Prostate gland (tissue), 2 donors: ENCODE results near the gene SUPT20HL1. TPM values are rescaled to one million over a fixed set of nuclear protein-coding genes. Genes with fewer than 3 reads are reported as not detected.

Source experiments
- DNase-seq: peaks from one replicate; pipeline ENCODE4 v3.0.0-alpha.2; 2019; ENCODE audit warnings: low spot score
- H3K27ac ChIP-seq, 2 donors: fragments of 200-600 bp; sonication (generic); 2 replicates each; pipeline ENCODE4 v1.5.1; 2017 to 2019
- H3K27me3 ChIP-seq: fragments of 200-600 bp; sonication (generic); replicated peaks from 2 replicates; pipeline ENCODE4 v1.5.1; 2019; ENCODE audit not compliant: insufficient read depth
- H3K36me3 ChIP-seq, 2 donors: fragments of 200-600 bp; sonication (generic); 1 replicate in 1 of 2; 2 replicates in 1 of 2; pipeline versions ENCODE4 v1.5.1 to v1.8.1; 2017 to 2019
- H3K4me1 ChIP-seq: fragments of 200-600 bp; sonication (generic); replicated peaks from 2 replicates; pipeline ENCODE4 v1.5.1; 2019
- H3K4me3 ChIP-seq, 2 donors: fragments of 200-600 bp; sonication (generic); 2 replicates each; pipeline ENCODE4 v1.5.1; 2017 to 2019
- H3K9me3 ChIP-seq: fragments of 200-600 bp; sonication (generic); 2 replicates; pipeline ENCODE4 v1.5.1; 2017
- POLR2A ChIP-seq: fragments of 450-650 bp; IDR thresholded peaks from one replicate; pipeline ENCODE4 v1.6.1; 2016; ENCODE audit warnings: antibody characterized with exemption, mild to moderate bottlenecking
- POLR2AphosphoS5 ChIP-seq: sonication (generic); formaldehyde crosslinking; IDR thresholded peaks from one replicate; pipeline ENCODE4 v1.6.1; 2017; ENCODE audit warnings: antibody characterized with exemption
- WGBS: methylation state at CpG from one replicate; pipeline ENCODE4 v1.1.5; 2018; 5-methylcytosine and 5-hydroxymethylcytosine counted together
- intact Hi-C: fragments of 100-400 bp; cut with DNase I; formaldehyde crosslinking; loops from one replicate; pipeline ENCODE4 v1.14.2; 2022
- total RNA-seq, 2 donors: library from RNA; depleted of rRNA; stranded (reverse); fragments of >200 nt; gene quantifications; one replicate each; pipeline ENCODE4 v1.1.0, GENCODE V29; 2016
- TF ChIP-seq, protein P1 (sequence below), 4 experiments: fragments of 200-600 bp in 2 of 4; fragments of 450-650 bp in 2 of 4; sonication (generic) in 2 of 4; IDR thresholded peaks; 1 replicate in 3 of 4; 2 replicates in 1 of 4; pipeline ENCODE4 v1.5.1; 2016 to 2019; ENCODE audit warnings: antibody characterized with exemption in 4 of 4, mild to moderate bottlenecking in 2 of 4, moderate library complexity in 2 of 4

SUPT20HL1 gene
- total RNA-seq, 2 donors from 2014 or later, result 0.40 TPM; not detected in 1

DNA sequence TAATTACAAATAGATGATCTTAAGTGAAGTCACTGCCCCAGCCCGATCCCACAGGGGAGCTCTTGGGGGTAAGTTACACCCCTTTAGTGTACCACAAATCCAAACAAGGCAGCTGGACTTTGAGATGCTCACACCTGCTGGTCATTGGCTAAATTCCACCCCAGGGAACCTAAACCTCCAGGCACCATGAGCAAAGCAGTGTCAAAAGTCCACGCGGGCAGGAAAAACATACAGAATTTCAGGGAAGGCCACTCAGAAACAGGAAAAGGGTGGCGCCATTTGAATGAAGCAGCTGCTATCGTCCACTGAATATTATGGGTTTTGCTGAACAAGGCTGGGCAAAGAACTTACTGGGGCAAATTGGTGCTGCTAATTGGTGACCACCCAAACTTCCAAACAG lies 30.9 kb downstream of the SUPT20HL1 start:
- Histone ChIP-seq H3K4me3 (no peak overlapping the region), H3K36me3 (no peaks in the 10 kb centered on the region), H3K4me1 (no peaks in the 10 kb centered on the region), H3K27ac (no peak overlapping the region), H3K9me3 (no peaks in the 10 kb centered on the region), H3K27me3 (no peaks in the 10 kb centered on the region)
- 90% methylated on average over 5 of the region's 5 CpGs for WGBS
- TF ChIP-seq POLR2A, result no peak
- no peak for TF ChIP-seq POLR2AphosphoS5
- TF ChIP-seq, protein P1, sequence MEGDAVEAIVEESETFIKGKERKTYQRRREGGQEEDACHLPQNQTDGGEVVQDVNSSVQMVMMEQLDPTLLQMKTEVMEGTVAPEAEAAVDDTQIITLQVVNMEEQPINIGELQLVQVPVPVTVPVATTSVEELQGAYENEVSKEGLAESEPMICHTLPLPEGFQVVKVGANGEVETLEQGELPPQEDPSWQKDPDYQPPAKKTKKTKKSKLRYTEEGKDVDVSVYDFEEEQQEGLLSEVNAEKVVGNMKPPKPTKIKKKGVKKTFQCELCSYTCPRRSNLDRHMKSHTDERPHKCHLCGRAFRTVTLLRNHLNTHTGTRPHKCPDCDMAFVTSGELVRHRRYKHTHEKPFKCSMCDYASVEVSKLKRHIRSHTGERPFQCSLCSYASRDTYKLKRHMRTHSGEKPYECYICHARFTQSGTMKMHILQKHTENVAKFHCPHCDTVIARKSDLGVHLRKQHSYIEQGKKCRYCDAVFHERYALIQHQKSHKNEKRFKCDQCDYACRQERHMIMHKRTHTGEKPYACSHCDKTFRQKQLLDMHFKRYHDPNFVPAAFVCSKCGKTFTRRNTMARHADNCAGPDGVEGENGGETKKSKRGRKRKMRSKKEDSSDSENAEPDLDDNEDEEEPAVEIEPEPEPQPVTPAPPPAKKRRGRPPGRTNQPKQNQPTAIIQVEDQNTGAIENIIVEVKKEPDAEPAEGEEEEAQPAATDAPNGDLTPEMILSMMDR (IDR thresholded peaks at IDR 0.05), result no peak
- intact Hi-C loops, result no loop called here
- DNase-seq, result no peak

GRCh38 chrX:24391843-24392242 lies 31.4 kb downstream of the SUPT20HL1 start:
- no peak for TF ChIP-seq POLR2AphosphoS5
- TF ChIP-seq, protein P1 (IDR thresholded peaks at IDR 0.05), result no peak
- TF ChIP-seq POLR2A, result no peak
- 64% methylated on average over 3 of the region's 3 CpGs for WGBS
- intact Hi-C loops, result no loop called here

GRCh38 chrX:24392709-24393108 lies 32.3 kb downstream of the SUPT20HL1 start:
- DNase-seq, result no peak
- H3K4me3 ChIP-seq, result no peak overlapping the region
- no peak for TF ChIP-seq POLR2A
- no peak for TF ChIP-seq POLR2AphosphoS5
- TF ChIP-seq, protein P1 (IDR thresholded peaks at IDR 0.05), result no peak
- H3K9me3 ChIP-seq, result no peaks in the 10 kb centered on the region
- intact Hi-C loops, result no loop called here
- 37% methylated on average over 6 of the region's 6 CpGs for WGBS
- H3K4me1 ChIP-seq, result no peaks in the 10 kb centered on the region
- no peaks in the 10 kb centered on the region for H3K36me3 ChIP-seq
- no peak overlapping the region for H3K27ac ChIP-seq
- no peaks in the 10 kb centered on the region for H3K27me3 ChIP-seq

More at GRCh38 chrX:24391843-24392242, 31.4 kb downstream of the SUPT20HL1 start:
- no peak for DNase-seq
- Histone ChIP-seq H3K27me3 (no peaks in the 10 kb centered on the region), H3K4me3 (no peak overlapping the region), H3K27ac (no peak overlapping the region), H3K36me3 (no peaks in the 10 kb centered on the region), H3K9me3 (no peaks in the 10 kb centered on the region), H3K4me1 (no peaks in the 10 kb centered on the region)

DNA sequence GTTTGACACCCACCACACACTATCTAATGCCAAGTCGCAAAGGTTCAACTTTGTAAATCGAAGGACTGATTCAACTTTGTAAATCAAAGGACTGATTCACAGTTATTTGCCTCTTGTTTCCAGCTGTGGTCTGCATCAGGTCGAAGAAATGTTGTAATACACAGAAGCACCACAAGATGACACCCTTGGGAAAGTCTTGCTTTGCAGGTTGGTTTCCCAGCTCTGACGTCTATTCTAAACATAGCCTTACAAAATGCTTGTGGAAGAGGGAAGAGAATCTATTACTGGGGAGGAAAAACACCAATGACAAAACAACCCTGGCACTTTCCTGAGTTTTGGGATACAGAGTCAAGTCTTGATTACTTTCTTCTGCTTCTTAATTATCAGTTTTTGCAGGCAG lies 35.3 kb downstream of the SUPT20HL1 start:
- Histone ChIP-seq H3K4me3 (no peak overlapping the region), H3K27me3 (no peaks in the 10 kb centered on the region), H3K9me3 (no peaks in the 10 kb centered on the region), H3K27ac (peak overlapping the region; percentile 38 to 42), H3K36me3 (no peaks in the 10 kb centered on the region), H3K4me1 (no peaks in the 10 kb centered on the region)
- TF ChIP-seq POLR2AphosphoS5 (peak; percentile 60), POLR2A (no peak)
- TF ChIP-seq, protein P1 (IDR thresholded peaks at IDR 0.05), result peak; percentile 43 to 88 (median 66)
- WGBS, result 0% methylated on average over 4 of the region's 4 CpGs
- intact Hi-C loops, result loop anchor here (2.0 kb wide), 1 partner anchor 103 kb away; no protein-coding TSS in a partner anchor
- peak; percentile 51 for DNase-seq

GRCh38 chrX:24396236-24396930 lies 35.9 kb downstream of the SUPT20HL1 start:
- no peak for TF ChIP-seq POLR2A
- TF ChIP-seq, protein P1 (IDR thresholded peaks at IDR 0.05), result peak in 1 of 4 experiments; percentile 4
- no peak for TF ChIP-seq POLR2AphosphoS5
- peak overlapping the region; percentile 38 to 42 for H3K27ac ChIP-seq
- H3K4me1 ChIP-seq, result no peaks in the 10 kb centered on the region
- no peak overlapping the region for H3K4me3 ChIP-seq
- 25% methylated on average over 5 of the region's 5 CpGs for WGBS
- intact Hi-C loops, result loop anchor here (2.0 kb wide), 1 partner anchor 102 kb away; no protein-coding TSS in a partner anchor
- no peaks in the 10 kb centered on the region for H3K36me3 ChIP-seq
- DNase-seq, result peak; percentile 4
- no peaks in the 10 kb centered on the region for H3K9me3 ChIP-seq
- no peaks in the 10 kb centered on the region for H3K27me3 ChIP-seq
